DND-41 (cell line): ENCODE measurements around the gene KRTAP1-5.

ENCODE experiments used
- EZH2 ChIP-seq: IDR thresholded peaks from 3 replicates; pipeline ENCODE4 v1.6.1; 2012; ENCODE audit warnings: borderline replicate concordance, low read depth, mild to moderate bottlenecking, moderate library complexity, low read length, inconsistent platforms; ENCODE audit not compliant: severe bottlenecking
- TF ChIP-seq, protein P1 (sequence below): IDR thresholded peaks from 2 replicates; pipeline ENCODE4 v1.5.1; 2012; ENCODE audit warnings: borderline replicate concordance, low read length, moderate library complexity, mild to moderate bottlenecking; ENCODE audit not compliant: poor library complexity, severe bottlenecking; ENCODE audit errors: extremely low read depth

DNA sequence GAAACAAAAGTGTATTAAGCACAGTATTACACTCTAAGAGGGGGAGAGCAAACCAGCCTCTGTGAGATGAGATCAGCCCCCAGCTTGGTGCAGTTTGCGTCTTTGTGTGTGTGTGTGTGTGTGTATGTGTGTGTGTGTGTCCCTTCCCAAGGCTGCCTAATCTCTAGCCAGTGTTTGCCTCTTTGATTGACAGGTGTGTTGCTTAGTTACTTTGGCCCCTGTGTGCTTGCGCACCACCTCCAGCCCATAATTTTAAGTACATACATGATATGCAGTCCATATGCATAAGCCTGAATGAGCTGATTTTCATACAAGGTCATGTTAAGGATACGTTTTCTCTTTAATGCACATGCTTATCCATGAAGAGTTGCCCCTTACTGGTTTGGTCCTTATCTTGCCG is 25.2 kb downstream of the KRTAP1-5 start:
- TF ChIP-seq, protein P1, sequence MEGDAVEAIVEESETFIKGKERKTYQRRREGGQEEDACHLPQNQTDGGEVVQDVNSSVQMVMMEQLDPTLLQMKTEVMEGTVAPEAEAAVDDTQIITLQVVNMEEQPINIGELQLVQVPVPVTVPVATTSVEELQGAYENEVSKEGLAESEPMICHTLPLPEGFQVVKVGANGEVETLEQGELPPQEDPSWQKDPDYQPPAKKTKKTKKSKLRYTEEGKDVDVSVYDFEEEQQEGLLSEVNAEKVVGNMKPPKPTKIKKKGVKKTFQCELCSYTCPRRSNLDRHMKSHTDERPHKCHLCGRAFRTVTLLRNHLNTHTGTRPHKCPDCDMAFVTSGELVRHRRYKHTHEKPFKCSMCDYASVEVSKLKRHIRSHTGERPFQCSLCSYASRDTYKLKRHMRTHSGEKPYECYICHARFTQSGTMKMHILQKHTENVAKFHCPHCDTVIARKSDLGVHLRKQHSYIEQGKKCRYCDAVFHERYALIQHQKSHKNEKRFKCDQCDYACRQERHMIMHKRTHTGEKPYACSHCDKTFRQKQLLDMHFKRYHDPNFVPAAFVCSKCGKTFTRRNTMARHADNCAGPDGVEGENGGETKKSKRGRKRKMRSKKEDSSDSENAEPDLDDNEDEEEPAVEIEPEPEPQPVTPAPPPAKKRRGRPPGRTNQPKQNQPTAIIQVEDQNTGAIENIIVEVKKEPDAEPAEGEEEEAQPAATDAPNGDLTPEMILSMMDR: no peak
- no peak for TF ChIP-seq EZH2
